HFF-Myc (cell line): ENCODE measurements around the gene C17orf114.

Experiments used
- DNase-seq: peaks from one replicate; pipeline ENCODE4 v3.0.0-alpha.2; 2011; ENCODE audit warnings: low read depth; ENCODE audit errors: extremely low read depth
- H3K4me3 ChIP-seq: replicated peaks from 2 replicates; pipeline ENCODE4 v1.5.1; 2011; ENCODE audit warnings: low read depth, mild to moderate bottlenecking, control low read depth, low read length
- CTCF ChIP-seq: IDR thresholded peaks from 2 replicates; pipeline ENCODE4 v1.5.1; 2012; ENCODE audit warnings: mild to moderate bottlenecking, low read depth, low read length, control low read depth; ENCODE audit errors: missing control alignments

C17orf114 gene

DNA sequence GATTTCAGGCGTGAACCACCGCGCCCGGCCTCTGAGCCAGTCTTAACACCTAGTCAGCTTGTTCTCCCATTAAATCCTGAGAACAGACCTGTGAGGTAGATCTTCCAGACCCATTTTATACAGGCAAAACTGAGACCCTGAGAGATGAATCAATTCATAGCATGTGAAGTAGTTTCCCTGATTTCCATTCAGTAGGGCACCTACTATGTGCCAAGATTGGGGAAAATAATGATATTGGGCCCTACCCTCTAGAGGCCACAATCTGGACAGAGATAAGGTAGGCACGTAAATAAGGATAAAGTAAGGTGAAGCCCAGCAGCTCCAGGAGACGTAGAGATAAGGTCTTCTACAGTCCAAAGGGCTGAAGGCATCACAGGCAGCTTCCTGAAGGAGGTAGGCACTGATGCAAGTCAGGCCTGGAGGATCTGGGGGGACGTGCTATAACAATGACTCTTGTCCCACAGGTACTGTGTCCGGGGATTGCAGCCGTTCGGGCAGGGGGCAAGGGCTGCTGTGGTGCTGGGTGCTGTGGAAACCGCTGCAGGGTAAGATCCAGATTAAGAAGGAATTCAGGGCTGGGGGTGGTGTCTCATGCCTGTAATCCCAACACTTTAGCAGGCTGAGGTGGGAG is 21.7 kb downstream of the C17orf114 start:
- no peak for TF ChIP-seq CTCF
- DNase-seq = no peak
- no peak overlapping the region for H3K4me3 ChIP-seq

GRCh38 chr17:4777969-4778760 is 24.0 kb downstream of the C17orf114 start:
- H3K4me3 ChIP-seq = no peak overlapping the region
- no peak for TF ChIP-seq CTCF
- DNase-seq = no peak

GRCh38 chr17:4772235-4772613 is 29.9 kb downstream of the C17orf114 start:
- TF ChIP-seq CTCF = no peak

GRCh38 chr17:4771519-4772234 is 30.5 kb downstream of the C17orf114 start, which contains the start of gene TM4SF5:
Gene TM4SF5, plus strand, starts transcription at chr17:4771886. Its CDS starts 37 bp downstream, at chr17:4771923.
- no peak within 1 kb of the TSS for H3K4me3 ChIP-seq
- no peak for TF ChIP-seq CTCF
- no peak for DNase-seq

More at GRCh38 chr17:4772235-4772613, 29.9 kb downstream of the C17orf114 start:
- no peak for DNase-seq
- H3K4me3 ChIP-seq = no peak overlapping the region

- DNase-seq = no peak
- no peak overlapping the region for H3K4me3 ChIP-seq
- no peak for TF ChIP-seq CTCF
These were observed 32.5 kb downstream of the C17orf114 start for GRCh38 chr17:4769628-4770027.

GRCh38 chr17:4768298-4768697 is 33.8 kb downstream of the C17orf114 start:
- no peak overlapping the region for H3K4me3 ChIP-seq
- no peak for TF ChIP-seq CTCF
- DNase-seq = no peak
